Measurements from ENCODE around the gene WNT7B. TPM values are rescaled to one million over a fixed set of nuclear protein-coding genes. Genes with fewer than 3 reads are reported as not detected.

WNT7B gene
- total RNA-seq, 1 donor from 2014 or later = not detected

DNA sequence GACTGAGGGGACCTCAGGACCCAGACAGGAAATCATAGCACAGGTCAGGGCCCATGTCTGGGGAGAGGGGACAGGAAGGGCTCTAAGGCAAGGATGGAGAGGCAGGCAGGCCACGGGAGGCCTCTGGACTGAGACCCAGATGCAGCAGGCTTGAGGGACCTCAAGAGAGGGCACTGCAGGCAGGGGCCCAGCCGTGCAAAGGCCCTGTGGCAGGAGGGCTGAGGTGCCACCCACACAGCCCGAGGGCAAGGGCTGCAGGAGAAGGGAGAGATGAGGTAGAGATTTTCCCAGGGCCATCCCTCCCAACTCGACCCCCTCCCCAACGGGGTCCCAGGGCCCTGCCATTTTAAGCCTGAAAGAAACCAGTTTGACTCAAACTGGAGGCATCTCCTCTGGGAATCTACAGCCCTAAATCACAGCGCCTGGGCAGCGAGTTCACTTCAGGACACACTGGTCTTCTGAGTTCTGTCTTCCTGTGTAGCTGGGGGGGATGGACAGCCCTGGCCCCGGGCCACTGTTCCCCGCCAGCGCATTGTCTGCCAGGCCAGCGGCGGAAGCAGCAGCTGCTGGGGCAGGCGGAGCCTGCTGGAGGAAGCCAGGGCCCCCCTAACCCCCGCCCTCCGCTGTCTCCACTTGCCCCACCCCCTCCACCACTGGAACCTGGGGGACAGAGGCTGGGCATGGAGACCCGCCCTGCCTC, 20.3 kb upstream of the WNT7B start:
- H3K4me3 Mint-ChIP-seq = no peak overlapping the region
- H3K36me3 Mint-ChIP-seq (ENCODE audit: low read depth) = no peaks in the 10 kb centered on the region
- no peak for DNase-seq (ENCODE audit: low spot score)
- no peaks in the 10 kb centered on the region for H3K9me3 Mint-ChIP-seq
- no peaks in the 10 kb centered on the region for H3K4me1 Mint-ChIP-seq (ENCODE audit: low read depth)
- intact Hi-C loops (cut with micrococcal nuclease) = no loop called here
- no peak overlapping the region for H3K27ac Mint-ChIP-seq
- peaks cover 2% of the 10 kb centered on the region for H3K27me3 Mint-ChIP-seq (ENCODE audit: insufficient read depth)

GRCh38 chr22:45996241-45997076, 19.5 kb upstream of the WNT7B start:
- H3K4me3 Mint-ChIP-seq = no peak overlapping the region
- no peaks in the 10 kb centered on the region for H3K4me1 Mint-ChIP-seq (ENCODE audit: low read depth)
- no peak for DNase-seq (ENCODE audit: low spot score)
- intact Hi-C loops (cut with micrococcal nuclease) = no loop called here
- H3K27ac Mint-ChIP-seq = no peak overlapping the region
- H3K27me3 Mint-ChIP-seq (ENCODE audit: insufficient read depth) = peaks cover 4% of the 10 kb centered on the region
- no peaks in the 10 kb centered on the region for H3K9me3 Mint-ChIP-seq
- H3K36me3 Mint-ChIP-seq (ENCODE audit: low read depth) = no peaks in the 10 kb centered on the region

DNA sequence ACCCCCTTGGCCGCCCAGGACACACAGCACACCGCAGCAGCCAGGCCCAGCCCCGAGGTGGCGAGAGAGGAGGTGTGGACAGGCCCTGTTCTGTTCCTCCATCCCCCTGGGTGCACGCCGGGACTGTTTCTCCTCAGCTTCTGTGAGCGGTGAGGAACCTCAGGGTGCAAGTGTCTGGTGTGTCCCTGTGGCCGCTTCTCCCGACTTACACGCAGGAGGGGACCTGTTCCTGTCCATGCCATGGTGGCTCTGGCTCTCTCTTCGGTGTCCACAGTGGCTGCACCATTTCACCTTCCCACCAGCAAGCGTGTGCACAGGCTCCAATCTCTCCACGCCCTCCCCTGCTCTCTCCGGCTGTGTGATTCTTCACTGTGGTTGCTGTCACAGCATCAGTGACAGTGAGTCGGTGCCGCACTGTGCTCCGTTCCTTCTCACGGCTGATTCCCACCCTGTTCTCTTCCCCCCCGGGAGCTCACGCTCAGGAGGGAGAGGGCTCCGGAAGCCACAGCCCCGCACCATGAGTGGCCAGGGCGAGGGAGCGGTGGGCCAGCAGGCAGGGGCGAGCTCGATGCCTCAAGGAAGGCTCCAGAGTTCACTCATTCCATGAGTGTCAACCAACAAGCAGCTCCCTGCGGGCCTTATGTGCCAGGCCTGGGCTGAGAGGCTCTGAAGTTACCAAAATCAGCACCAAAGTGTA, 18.6 kb upstream of the WNT7B start:
- H3K27ac Mint-ChIP-seq = no peak overlapping the region
- H3K36me3 Mint-ChIP-seq (ENCODE audit: low read depth) = no peaks in the 10 kb centered on the region
- no peak overlapping the region for H3K4me3 Mint-ChIP-seq
- H3K4me1 Mint-ChIP-seq (ENCODE audit: low read depth) = no peaks in the 10 kb centered on the region
- H3K27me3 Mint-ChIP-seq (ENCODE audit: insufficient read depth) = peaks cover 4% of the 10 kb centered on the region
- H3K9me3 Mint-ChIP-seq = no peaks in the 10 kb centered on the region
- DNase-seq (ENCODE audit: low spot score) = no peak
- intact Hi-C loops (cut with micrococcal nuclease) = no loop called here

DNA sequence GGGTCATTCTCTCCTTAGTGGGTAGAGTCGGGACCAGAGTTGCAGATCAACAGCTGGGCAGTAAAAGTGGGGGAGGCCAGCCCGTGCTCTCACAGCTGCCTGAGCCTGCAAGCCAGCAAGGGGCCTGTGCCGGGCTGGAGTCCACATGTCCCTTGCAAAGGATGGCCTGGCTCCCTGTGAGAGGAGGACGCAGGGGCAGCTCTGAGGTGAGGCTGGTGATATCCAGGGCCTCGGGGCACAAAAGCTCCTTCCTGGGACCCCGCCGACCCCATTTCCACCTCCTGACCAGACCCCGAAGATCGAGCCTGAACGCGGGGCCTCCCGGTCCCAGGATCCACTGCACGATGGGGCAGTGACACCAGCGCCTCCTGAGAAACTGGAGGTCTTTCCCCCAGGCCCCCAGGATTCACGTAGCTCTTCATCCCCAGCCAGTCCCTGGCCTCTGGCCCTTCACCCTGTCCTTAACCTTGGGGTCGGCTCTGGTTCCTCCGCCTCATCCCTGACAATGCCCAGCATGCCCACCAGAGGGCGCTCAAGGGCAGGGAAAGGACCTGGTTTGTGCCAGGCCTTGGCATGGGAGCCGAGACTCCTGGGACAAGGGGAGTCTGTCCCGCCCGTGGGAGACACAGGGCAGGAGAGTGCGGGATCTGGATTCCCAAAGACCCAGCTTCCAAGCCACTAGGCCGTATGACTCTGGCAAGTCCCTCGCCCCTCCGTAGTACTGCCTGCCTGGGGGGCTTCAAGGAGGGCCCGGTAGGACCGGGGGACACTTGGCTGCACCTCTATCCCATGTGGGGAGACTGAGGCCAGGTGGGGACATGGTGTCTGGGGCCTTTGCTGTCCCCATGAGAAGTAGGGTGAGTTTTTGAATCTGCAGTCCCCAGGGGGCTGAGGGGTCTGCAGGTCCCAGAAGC, 17.8 kb upstream of the WNT7B start:
- intact Hi-C loops (cut with micrococcal nuclease) = loop anchor here (1.0 kb wide), 2 partner anchors 12 to 122 kb away; no protein-coding TSS in a partner anchor
- Mint-ChIP-seq H3K36me3 (ENCODE audit: low read depth) (no peaks in the 10 kb centered on the region), H3K27ac (no peak overlapping the region)

DNA sequence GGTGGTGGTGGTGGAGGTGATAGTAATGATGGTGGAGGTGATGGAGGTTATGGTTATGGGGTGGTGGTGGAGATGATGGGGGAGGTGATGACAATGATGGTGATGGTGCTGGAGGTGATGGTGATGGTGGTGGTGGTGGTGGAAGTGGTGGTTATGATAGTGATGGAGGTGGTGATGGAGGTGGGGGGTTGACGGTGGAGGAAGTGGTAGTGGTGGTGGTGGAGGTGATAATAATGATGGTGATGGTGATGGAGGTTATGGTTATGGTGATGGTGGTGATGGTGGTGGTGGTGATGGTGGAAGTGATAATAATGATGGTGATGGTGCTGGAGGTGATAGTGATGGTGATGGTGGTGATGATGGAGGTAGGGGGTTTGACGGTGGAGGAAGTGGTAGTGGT, 16.9 kb upstream of the WNT7B start:
- no peaks in the 10 kb centered on the region for H3K36me3 Mint-ChIP-seq (ENCODE audit: low read depth)
- no peak overlapping the region for H3K4me3 Mint-ChIP-seq
- no peak for DNase-seq (ENCODE audit: low spot score)
- no peaks in the 10 kb centered on the region for H3K4me1 Mint-ChIP-seq (ENCODE audit: low read depth)
- no peaks in the 10 kb centered on the region for H3K9me3 Mint-ChIP-seq
- peak overlapping the region; percentile 2 for H3K27ac Mint-ChIP-seq
- H3K27me3 Mint-ChIP-seq (ENCODE audit: insufficient read depth) = peaks cover 4% of the 10 kb centered on the region
- intact Hi-C loops (cut with micrococcal nuclease) = loop anchor here (1.0 kb wide), 2 partner anchors 12 to 122 kb away; no protein-coding TSS in a partner anchor

More for the DNA sequence above, 17.8 kb upstream of the WNT7B start:
- DNase-seq (ENCODE audit: low spot score) = peak; percentile 58
- H3K4me3 Mint-ChIP-seq = no peak overlapping the region
- no peaks in the 10 kb centered on the region for H3K4me1 Mint-ChIP-seq (ENCODE audit: low read depth)
- H3K9me3 Mint-ChIP-seq = no peaks in the 10 kb centered on the region
- H3K27me3 Mint-ChIP-seq (ENCODE audit: insufficient read depth) = peaks cover 4% of the 10 kb centered on the region

- DNase-seq (ENCODE audit: low spot score) = no peak
- Mint-ChIP-seq H3K9me3 (no peaks in the 10 kb centered on the region), H3K27ac (no peak overlapping the region), H3K36me3 (ENCODE audit: low read depth) (no peaks in the 10 kb centered on the region), H3K27me3 (ENCODE audit: insufficient read depth) (peaks cover 4% of the 10 kb centered on the region), H3K4me3 (no peak overlapping the region), H3K4me1 (ENCODE audit: low read depth) (no peaks in the 10 kb centered on the region)
- intact Hi-C loops (cut with micrococcal nuclease) = no loop called here
Measured at GRCh38 chr22:45993143-45993692, 16.3 kb upstream of the WNT7B start.

GRCh38 chr22:45992737-45993136, 15.8 kb upstream of the WNT7B start:
- H3K27me3 Mint-ChIP-seq (ENCODE audit: insufficient read depth) = peaks cover 4% of the 10 kb centered on the region
- H3K9me3 Mint-ChIP-seq = no peaks in the 10 kb centered on the region
- no peak for DNase-seq (ENCODE audit: low spot score)
- no peak overlapping the region for H3K4me3 Mint-ChIP-seq
- no peaks in the 10 kb centered on the region for H3K36me3 Mint-ChIP-seq (ENCODE audit: low read depth)
- intact Hi-C loops (cut with micrococcal nuclease) = no loop called here
- no peaks in the 10 kb centered on the region for H3K4me1 Mint-ChIP-seq (ENCODE audit: low read depth)
- no peak overlapping the region for H3K27ac Mint-ChIP-seq

DNA sequence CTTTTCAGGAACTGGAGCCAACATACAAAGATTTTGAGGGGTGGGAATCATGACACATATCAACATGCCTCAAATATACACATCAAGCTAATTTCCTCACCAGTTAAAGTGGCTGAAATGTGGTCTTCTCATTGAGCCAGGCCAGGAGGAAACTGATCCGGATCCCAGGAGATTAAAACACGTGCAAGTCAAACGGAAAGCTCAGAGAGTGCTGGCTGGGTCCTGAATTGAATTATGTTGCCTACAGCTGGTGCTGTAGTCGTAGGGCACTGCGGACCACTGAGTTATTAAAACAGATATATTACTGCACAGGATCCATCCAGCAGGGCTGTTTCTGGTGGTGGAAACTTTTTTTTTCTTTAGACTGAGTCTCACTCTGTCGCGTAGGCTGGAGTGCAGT, 14.1 kb upstream of the WNT7B start:
- H3K4me1 Mint-ChIP-seq (ENCODE audit: low read depth) = no peaks in the 10 kb centered on the region
- DNase-seq (ENCODE audit: low spot score) = no peak
- intact Hi-C loops (cut with micrococcal nuclease) = no loop called here
- H3K27ac Mint-ChIP-seq = no peak overlapping the region
- H3K36me3 Mint-ChIP-seq (ENCODE audit: low read depth) = no peaks in the 10 kb centered on the region
- H3K4me3 Mint-ChIP-seq = no peak overlapping the region
- H3K9me3 Mint-ChIP-seq = no peaks in the 10 kb centered on the region
- H3K27me3 Mint-ChIP-seq (ENCODE audit: insufficient read depth) = peaks cover 6% of the 10 kb centered on the region

- Mint-ChIP-seq H3K9me3 (no peaks in the 10 kb centered on the region), H3K4me3 (no peak overlapping the region), H3K4me1 (ENCODE audit: low read depth) (no peaks in the 10 kb centered on the region), H3K36me3 (ENCODE audit: low read depth) (no peaks in the 10 kb centered on the region), H3K27ac (no peak overlapping the region), H3K27me3 (ENCODE audit: insufficient read depth) (peaks cover 8% of the 10 kb centered on the region)
- intact Hi-C loops (cut with micrococcal nuclease) = no loop called here
- no peak for DNase-seq (ENCODE audit: low spot score)
Measured at GRCh38 chr22:45987136-45987861, 10.3 kb upstream of the WNT7B start.

- no peak overlapping the region for H3K4me3 Mint-ChIP-seq
- H3K27ac Mint-ChIP-seq = no peak overlapping the region
- H3K27me3 Mint-ChIP-seq (ENCODE audit: insufficient read depth) = peaks cover 6% of the 10 kb centered on the region
- no peaks in the 10 kb centered on the region for H3K4me1 Mint-ChIP-seq (ENCODE audit: low read depth)
- intact Hi-C loops (cut with micrococcal nuclease) = no loop called here
- DNase-seq (ENCODE audit: low spot score) = no peak
- no peaks in the 10 kb centered on the region for H3K9me3 Mint-ChIP-seq
- no peaks in the 10 kb centered on the region for H3K36me3 Mint-ChIP-seq (ENCODE audit: low read depth)
Measured at GRCh38 chr22:45984316-45984916, 7.5 kb upstream of the WNT7B start.

DNA sequence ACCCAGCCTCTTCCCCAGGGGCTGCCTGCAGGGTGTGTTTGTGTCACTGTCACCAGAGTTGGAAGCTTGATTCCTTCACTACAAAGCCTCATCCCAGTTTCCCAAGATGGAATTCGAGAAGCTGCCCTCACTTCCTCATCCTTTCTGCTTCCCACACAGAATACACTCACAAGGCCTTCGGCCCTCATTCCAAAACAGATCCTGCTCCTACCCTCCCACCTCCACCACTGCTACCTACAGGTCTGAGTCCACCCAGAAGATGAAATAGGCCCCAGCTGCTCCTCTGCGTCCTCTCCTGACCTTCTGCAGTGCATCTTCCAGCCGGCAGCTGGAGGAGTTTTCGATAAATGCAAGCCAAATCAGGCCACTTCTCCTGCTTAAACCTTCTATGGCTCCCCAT, 6.8 kb upstream of the WNT7B start:
- peaks cover 6% of the 10 kb centered on the region for H3K27me3 Mint-ChIP-seq (ENCODE audit: insufficient read depth)
- H3K36me3 Mint-ChIP-seq (ENCODE audit: low read depth) = no peaks in the 10 kb centered on the region
- H3K27ac Mint-ChIP-seq = no peak overlapping the region
- H3K9me3 Mint-ChIP-seq = no peaks in the 10 kb centered on the region
- intact Hi-C loops (cut with micrococcal nuclease) = no loop called here
- no peaks in the 10 kb centered on the region for H3K4me1 Mint-ChIP-seq (ENCODE audit: low read depth)
- H3K4me3 Mint-ChIP-seq = no peak overlapping the region
- no peak for DNase-seq (ENCODE audit: low spot score)

All from activated T-helper 1 cell treated with anti-CD3 and anti-CD28 coated beads, Interleukin-12 subunit alpha, Interleukin-12 subunit beta, Interleukin-2, Interleukin-4 antibody, amounts not matched to agents 30 ng/mL and 10 ng/mL and 1 ng/mL, durations not matched to agents 14 hours and 24 hours and 36 hours (primary cell).